ENCODE measurements around the gene ARSK.

ARSK gene, protein sequence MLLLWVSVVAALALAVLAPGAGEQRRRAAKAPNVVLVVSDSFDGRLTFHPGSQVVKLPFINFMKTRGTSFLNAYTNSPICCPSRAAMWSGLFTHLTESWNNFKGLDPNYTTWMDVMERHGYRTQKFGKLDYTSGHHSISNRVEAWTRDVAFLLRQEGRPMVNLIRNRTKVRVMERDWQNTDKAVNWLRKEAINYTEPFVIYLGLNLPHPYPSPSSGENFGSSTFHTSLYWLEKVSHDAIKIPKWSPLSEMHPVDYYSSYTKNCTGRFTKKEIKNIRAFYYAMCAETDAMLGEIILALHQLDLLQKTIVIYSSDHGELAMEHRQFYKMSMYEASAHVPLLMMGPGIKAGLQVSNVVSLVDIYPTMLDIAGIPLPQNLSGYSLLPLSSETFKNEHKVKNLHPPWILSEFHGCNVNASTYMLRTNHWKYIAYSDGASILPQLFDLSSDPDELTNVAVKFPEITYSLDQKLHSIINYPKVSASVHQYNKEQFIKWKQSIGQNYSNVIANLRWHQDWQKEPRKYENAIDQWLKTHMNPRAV

DNA sequence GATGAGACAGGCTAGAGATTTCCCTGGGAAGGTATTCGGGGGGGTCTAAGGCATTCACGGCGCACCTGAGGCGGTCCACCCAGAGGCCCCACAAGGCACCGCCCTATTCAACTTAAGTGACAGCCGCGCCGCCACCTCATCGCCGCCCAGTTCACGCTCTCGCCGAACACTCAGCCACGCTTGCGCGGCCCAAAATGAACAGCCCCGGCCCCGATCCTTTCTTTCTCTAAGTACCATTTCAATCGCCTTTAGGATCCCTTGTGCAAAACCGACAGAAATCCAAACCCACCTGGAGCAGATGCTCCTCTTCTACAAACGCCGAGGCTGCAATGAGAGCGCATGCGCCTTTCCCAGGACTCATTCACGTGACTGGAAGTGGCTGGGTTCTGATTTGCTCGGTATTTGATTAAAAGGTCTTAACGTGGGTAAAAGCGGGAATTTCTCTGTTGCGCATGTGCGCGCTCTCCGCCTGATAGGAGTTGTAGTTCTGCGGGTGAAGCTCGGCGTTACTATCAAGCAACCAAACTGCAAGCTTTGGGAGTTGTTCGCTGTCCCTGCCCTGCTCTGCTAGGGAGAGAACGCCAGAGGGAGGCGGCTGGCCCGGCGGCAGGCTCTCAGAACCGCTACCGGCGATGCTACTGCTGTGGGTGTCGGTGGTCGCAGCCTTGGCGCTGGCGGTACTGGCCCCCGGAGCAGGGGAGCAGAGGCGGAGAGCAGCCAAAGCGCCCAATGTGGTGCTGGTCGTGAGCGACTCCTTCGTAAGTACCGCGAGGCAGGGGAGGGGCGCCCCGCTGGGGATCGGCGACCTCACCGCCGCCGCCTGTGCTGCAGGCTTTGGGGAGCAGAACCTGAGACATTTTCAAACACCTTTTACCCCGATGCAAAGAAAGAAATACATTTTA is at the start of gene ARSK, which contains the start of gene SKIC3:
ARSK (plus strand) TSS at position 455 of the 902 bp plus-strand sequence; CDS start at position 633, 178 bp downstream.
SKIC3 (minus strand) TSS at position 331 of the 902 bp plus-strand sequence. CDS start 7,827 bp downstream, outside the sequence.
- peak; percentile 94 for DNase-seq

DNA sequence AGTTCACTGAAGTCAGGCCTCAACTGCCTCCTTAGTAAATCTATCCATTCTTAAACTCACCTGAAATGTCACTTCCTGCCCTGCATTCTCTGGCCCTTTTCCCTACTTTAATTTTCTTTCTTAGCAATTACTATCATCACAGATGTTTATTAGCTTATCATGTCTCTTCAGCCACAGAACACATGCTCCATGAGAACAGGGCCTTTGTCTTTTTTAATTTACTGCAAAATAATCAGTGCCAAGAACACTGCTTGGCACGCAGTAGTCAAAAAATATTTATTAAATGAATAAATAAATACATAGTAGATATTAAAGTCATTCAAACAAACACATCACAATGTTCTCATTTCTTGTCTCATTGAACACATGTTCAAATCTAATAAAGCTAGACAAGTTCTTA is 46.4 kb upstream of the ARSK start:
- no peak for DNase-seq

DNA sequence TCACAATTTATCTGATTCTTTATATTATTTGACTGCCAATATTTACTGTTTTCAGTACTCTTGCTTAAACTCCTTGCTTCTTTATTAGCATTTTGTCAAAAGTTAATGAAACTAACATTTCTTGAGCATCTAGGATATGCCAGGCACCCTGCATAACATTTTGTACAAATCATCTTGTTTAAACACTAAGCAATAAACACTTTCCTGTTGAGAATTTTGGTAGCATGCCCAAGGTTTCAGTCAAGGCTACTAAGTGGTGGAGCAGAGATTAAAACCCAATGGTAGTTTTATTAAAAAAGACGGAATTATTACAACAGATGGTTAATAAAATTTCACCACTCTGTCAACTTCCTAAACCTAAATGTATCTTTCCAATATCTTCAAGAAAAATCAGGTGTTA is 43.3 kb upstream of the ARSK start:
- no peak for DNase-seq

DNA sequence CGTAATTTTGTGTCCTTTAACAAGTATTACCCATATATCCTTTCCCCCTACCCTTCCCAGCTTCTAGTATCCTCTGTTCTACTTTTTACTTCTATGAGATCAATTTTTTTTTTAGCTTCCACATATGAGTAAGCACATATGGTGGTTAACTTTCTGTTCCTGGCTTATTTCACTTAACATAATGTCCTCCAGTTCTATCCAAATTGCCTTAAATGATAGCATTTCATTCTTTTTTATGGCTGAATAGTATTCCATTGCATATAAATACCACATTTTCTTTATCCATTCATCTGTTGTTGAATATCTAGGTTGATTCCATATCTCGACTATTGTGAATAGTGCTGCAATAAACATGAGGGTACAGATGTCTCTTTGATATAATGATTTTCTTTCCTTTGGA is 36.5 kb upstream of the ARSK start:
- no peak for DNase-seq

DNA sequence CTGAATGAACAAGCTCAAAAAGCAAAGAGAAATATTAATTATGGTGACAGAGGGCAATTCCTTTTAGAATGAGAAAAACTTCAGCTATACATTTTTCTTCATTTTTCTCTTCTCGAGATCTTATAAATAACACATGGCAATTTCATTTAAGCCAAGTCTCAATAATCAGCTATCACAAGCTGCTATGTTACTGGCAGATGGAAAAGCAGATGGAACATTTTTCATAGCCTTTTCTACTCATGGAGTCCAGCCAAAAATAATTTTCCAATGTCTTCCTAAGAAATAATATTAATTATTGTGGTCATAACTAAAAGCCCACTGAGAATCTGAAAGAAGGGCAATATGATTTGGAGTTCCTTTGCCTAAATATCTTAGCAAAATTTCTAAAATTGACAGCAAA is 35.8 kb upstream of the ARSK start:
- DNase-seq = peak; percentile 70

GRCh38 chr5:95519681-95520080 is 35.2 kb upstream of the ARSK start:
- DNase-seq = no peak

DNA sequence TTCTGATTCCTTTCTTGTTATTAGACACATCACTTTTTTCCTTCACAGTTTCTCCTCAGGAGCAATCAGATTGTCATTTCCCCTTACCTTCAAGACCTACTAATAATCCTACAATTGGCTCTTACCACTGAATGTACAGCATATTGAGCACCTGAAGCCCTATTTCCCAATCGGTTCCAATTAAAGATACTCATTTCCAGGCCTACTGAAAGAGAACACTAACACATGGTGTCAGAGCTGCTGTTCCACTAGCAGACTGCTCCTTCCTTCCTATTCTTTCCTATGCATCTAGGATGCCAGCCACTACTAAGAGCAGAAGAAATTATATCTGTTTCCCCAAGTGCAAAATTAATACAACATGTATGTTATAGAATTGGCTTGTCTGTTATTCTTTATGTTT is 34.7 kb upstream of the ARSK start:
- no peak for DNase-seq

GRCh38 chr5:95524423-95524822 is 30.5 kb upstream of the ARSK start:
- no peak for DNase-seq

- DNase-seq = no peak
Observed at GRCh38 chr5:95526871-95527270, 28.0 kb upstream of the ARSK start.

DNA sequence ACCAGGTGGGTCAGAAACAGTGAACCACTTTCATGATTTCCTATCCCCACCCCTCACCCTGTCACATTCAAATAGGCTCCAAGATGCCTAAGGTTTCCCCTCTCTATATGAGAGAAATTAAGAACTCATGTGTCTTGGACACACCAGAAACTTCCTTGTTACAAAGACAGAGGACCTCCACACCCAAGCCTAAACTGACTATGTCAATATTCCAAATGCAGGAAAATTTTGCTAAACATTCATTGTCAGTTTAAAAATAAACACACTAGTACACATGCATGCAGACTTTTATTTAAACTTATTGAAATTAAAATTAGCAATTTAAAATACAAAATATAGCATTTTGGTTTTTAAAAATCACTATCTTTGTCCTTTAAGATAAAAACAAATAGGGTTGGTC is 26.3 kb upstream of the ARSK start:
- DNase-seq = no peak

DNA sequence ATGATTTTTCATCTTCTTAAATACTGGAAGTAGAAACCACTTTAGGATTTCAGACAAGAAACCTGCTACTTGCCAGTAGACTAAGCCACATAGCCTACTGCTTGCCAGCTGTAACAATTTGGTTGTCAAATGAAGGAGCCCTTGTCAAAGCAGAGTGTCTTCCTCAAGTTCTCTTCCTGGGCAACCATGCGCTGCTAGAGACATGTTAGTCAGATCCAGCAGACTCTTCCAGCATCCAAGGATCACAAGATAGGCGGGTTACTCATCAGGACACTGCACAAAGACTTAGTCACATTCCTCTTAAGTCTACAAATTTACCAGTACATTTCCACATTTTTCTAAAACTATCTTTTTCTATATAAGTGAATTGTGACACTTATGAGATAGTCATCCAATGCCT is 24.5 kb upstream of the ARSK start:
- no peak for DNase-seq

DNA sequence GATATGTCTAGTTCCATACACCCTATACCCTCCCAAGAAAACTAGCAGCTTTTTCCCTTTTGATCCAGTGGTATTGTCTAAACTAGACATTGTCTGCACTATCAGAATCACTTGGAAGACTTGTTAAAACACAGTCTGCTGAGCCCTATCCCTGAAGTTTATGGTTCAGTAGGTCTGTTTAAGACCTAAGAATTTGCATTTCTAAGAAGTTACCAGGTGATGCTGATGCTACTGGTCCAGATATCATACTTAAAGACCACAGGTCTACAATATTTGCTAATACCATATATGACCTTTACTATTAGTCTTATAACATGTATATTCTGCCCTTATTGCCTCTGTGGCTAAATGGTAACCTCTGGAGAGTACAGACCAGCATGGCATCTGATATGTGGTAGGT is 23.4 kb upstream of the ARSK start:
- DNase-seq = no peak

- DNase-seq = no peak
Observed at GRCh38 chr5:95532415-95532814, 22.5 kb upstream of the ARSK start.

DNA sequence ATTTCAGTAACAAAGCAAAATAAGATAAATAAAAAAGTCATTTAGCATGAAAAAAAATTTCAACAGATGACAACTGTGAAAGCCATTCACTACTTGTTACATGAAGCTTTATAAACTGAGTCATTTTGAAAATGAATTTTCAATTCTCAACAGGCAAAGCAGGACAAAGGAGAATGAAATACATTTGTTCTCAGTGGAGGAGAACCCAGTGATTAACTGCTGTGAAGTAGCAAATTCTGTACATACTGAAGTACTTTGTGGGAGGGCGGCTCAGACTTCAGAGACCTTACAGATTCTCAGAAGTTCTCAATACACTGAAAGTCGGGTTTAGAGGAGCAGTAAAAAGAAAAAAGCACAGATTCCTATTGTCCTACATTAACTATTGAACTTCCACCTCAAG is 21.8 kb upstream of the ARSK start:
- no peak for DNase-seq

GRCh38 chr5:95533761-95534160 is 21.1 kb upstream of the ARSK start:
- DNase-seq = no peak

DNA sequence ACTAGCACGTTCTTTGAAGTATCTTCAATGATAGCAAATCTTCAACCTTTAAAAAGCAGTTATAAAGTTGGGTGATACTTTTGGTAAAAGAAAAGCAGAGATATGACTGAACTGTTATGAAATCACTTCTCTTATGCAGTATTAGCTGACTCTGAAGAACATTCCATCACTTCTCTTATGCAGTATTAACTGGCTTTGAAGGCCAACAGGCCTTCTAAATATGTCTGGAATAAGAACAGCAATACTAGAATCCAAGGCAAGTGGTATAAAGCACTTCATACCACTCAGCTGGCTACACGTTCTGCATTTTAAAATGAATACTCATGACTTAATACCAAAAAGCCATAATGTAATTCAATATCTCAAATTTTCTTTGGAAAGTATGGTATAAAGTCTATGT is 17.4 kb upstream of the ARSK start:
- no peak for DNase-seq

GRCh38 chr5:95543017-95543705 is 11.7 kb upstream of the ARSK start:
- DNase-seq = no peak

DNA sequence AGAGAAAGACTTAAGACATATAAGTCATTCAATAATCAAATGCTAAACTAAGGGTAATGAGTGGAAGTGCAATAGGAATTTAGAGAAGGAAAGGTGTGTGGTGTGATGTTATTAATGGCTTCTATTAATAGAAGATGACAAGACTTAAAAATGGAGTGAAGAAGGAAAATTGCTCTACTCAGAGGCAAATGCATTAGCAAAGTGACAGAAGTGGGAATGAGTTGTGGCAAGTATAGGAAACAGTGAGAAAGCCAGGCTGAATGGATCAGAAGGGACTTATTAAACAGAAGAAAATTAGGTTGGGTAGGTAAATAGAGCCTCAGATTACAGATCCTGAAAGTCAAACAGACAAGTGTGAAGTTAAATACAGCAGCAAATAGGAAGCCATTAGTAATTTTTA is 5.9 kb upstream of the ARSK start:
- DNase-seq = no peak

DNA sequence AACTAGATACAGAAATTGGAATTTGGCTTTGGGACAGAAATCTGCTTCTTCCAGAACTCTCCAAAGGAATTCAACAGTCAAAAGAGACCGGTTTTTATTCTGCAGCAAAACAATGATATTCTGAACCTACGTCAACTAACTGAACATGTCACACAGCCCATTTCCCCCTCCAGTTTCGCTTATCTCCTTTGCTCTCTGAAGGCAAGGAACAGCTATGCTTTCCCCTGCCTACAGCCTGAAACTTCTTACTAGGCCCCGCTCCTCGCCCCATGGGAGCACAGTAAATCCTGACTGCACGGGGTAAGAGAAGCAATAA is 612 bp upstream of the ARSK start:
- no peak for DNase-seq

GRCh38 chr5:95555553-95555952 is 652 bp downstream of the ARSK start:
- DNase-seq = no peak

DNA sequence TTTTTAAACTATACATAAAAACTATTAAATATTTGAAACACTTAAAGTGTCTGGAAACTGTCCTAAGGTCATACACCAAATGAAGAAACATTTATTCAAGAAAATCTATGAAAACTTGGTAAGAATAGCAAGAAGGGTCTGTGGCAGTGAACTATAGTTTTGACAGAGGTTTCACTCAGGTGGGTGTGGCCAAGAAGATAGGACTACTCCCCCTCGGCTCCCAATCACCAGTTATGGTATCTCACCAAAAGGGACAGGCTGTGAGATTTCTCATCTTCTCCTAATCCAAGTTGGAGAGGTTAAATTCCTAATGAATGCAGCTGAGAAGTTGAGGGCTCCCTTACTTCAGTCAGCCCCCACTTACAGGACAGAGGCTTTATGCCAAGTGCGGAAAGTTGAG is 2.9 kb downstream of the ARSK start:
- no peak for DNase-seq

DNA sequence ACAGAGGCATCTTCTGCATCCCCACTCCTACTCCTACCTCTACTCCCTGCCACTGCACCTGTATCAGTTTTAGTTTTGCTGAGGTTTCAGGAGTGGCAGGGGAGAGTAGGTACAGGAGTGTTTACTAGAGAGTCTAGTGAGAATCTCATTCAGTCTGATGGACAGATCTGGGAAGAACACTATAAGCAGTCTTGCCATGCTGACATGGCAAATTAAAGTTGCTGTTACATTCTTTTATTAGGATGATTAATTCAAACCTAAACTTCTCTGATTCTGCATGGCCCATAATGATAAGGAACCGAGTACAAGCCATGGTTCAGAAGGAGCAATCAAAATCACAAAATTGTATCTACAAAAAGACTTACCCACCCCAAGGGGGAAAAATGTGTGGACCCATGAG is 7.4 kb downstream of the ARSK start:
- DNase-seq = no peak

DNA sequence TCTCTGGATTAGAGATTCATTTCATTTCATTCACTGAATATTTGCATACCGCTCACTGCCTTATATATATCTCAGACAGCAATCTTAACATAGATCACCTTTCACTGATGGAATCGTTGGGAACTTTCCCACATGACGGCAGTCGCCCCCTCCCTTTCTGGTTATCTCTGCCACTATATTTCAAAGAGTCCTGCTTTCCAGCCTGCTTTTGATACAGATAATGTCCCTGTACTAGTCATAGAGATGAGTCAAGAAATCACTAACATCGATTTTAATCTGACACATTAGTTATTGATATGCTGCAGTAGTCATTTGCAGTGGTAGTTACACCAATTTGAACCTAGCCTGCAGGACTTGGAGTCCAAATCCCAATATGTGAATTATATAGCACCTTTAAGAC is 8.5 kb downstream of the ARSK start:
- no peak for DNase-seq

Measured in NCI-H1694 (cell line).